Pancreas (tissue), 10 donors: ENCODE data around the gene ENPP3. TPM values are rescaled to one million over a fixed set of nuclear protein-coding genes. Genes with fewer than 3 reads are reported as not detected.
"Not testable (repeated sequence)": the region's sequence is repeated elsewhere in the genome, so short reads cannot be mapped to it uniquely, and the experiment has no call there.

ENCODE experiments used
- ATAC-seq, 4 donors: fragments of 200-7000 bp; cut with Tn5 transposase; one replicate each; pipeline versions ENCODE4 v1.8.0 to v1.9.1; 2020; ENCODE audit warnings: mild to moderate bottlenecking in 4 of 4, moderate library complexity in 4 of 4
- DNase-seq, 6 donors: peaks; one replicate each; pipeline ENCODE4 v3.0.0-alpha.2; 2020
- FAIRE-seq: peaks from 2 replicates; lab custom pipeline; 2012; peaks lifted over from hg19 to GRCh38; lab: Jason Lieb, UNC
- H3K27ac ChIP-seq, 4 donors: fragments of 200-600 bp; sonication (generic); 1 replicate in 3 of 4; 2 replicates in 1 of 4; pipeline versions ENCODE4 v1.5.0 to v1.8.0; 2020
- H3K27me3 ChIP-seq, 4 donors: fragments of 200-600 bp; one replicate each; pipeline ENCODE4 v1.8.0; 2021
- H3K36me3 ChIP-seq, 3 donors: fragments of 200-600 bp; sonication (generic) in 1 of 3; one replicate each; pipeline versions ENCODE4 v1.5.0 to v1.8.0; 2020 to 2021
- H3K4me1 ChIP-seq, 3 donors: fragments of 200-600 bp; one replicate each; pipeline ENCODE4 v1.8.0; 2021
- H3K4me3 ChIP-seq, 4 donors: fragments of 200-600 bp; sonication (generic) in 2 of 4; one replicate each; pipeline versions ENCODE4 v1.5.0 to v1.8.0; 2020 to 2021
- H3K9me3 ChIP-seq, 4 donors: fragments of 200-600 bp; one replicate each; pipeline ENCODE4 v1.8.0; 2021
- WGBS, 2 donors: extraction: QIAGEN DNeasy Blood & Tissue Kit; methylation state at CpG; one replicate each; pipeline ENCODE4 v1.1.7; 2013; 5-methylcytosine and 5-hydroxymethylcytosine counted together
- intact Hi-C, 3 donors: fragments of 100-400 bp; cut with DNase I; formaldehyde crosslinking; loops; one replicate each; pipeline versions ENCODE4 v1.11.1 to v1.14.2; 2022
- polyA plus RNA-seq, 2 donors: library from polyadenylated mRNA; stranded (reverse); fragments of 200-250 nt; gene quantifications; one replicate each; pipeline ENCODE4 v1.2.3, GENCODE V29; 2013
- total RNA-seq, 6 donors: library from RNA; stranded (reverse); fragmentation: NEBNext Ultra II Directional in 4 of 6; extraction: Animal tissue kit (Norgen Biotek cat#: 25700) in 4 of 6; gene quantifications; one replicate each; pipeline versions ENCODE4 v1.2.1 to v1.2.4, GENCODE V29; 2021 to 2023
- TF ChIP-seq, protein P1 (sequence below), 4 donors: fragments of 200-600 bp; sonication (generic) in 3 of 4; IDR thresholded peaks; one replicate each; pipeline versions ENCODE4 v1.5.0 to v1.8.0; 2021; ENCODE audit warnings: antibody characterized with exemption in 4 of 4
- donor health status: healthy with polysubstance abuse.
- donor health status: DM: no; HTN: no; CAD: no; lungs with moderate emphysema.
- donor health status: DM: no; HTN: no; CAD: no.
- donor health status: control.
- donor health status: control.
- donor health status: Bipolar disorder and iron deficiency.
- donor health status: DM: yes; HTN: yes; CAD: no.
- donor health status: DM: no; HTN: no; CAD: no.
- donor health status: DM: no; HTN: no; CAD: no.
- donor health status: DM: yes; HTN: yes; CAD: no.

The ENPP3 gene
- total and polyA plus RNA-seq, 8 donors: 0.07 to 0.38 (median 0.13) TPM; not detected in 3

- no peaks in the 10 kb centered on the region for H3K4me1 ChIP-seq
- DNase-seq: no peak
- ATAC-seq: no peak
- no peaks in the 10 kb centered on the region for H3K9me3 ChIP-seq
- TF ChIP-seq, protein P1, sequence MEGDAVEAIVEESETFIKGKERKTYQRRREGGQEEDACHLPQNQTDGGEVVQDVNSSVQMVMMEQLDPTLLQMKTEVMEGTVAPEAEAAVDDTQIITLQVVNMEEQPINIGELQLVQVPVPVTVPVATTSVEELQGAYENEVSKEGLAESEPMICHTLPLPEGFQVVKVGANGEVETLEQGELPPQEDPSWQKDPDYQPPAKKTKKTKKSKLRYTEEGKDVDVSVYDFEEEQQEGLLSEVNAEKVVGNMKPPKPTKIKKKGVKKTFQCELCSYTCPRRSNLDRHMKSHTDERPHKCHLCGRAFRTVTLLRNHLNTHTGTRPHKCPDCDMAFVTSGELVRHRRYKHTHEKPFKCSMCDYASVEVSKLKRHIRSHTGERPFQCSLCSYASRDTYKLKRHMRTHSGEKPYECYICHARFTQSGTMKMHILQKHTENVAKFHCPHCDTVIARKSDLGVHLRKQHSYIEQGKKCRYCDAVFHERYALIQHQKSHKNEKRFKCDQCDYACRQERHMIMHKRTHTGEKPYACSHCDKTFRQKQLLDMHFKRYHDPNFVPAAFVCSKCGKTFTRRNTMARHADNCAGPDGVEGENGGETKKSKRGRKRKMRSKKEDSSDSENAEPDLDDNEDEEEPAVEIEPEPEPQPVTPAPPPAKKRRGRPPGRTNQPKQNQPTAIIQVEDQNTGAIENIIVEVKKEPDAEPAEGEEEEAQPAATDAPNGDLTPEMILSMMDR (IDR thresholded peaks at IDR 0.05): no peak
- FAIRE-seq: no peak
- no peaks in the 10 kb centered on the region for H3K27me3 ChIP-seq
- intact Hi-C loops: no loop called here
- 95 to 96% methylated on average over 7 of the region's 7 CpGs for WGBS, 2 donors
- H3K27ac ChIP-seq: no peak overlapping the region
- H3K4me3 ChIP-seq: no peak overlapping the region
- H3K36me3 ChIP-seq: no peaks in the 10 kb centered on the region
These were observed 111.9 kb downstream of the ENPP3 start for GRCh38 chr6:131749023-131749422.

DNA sequence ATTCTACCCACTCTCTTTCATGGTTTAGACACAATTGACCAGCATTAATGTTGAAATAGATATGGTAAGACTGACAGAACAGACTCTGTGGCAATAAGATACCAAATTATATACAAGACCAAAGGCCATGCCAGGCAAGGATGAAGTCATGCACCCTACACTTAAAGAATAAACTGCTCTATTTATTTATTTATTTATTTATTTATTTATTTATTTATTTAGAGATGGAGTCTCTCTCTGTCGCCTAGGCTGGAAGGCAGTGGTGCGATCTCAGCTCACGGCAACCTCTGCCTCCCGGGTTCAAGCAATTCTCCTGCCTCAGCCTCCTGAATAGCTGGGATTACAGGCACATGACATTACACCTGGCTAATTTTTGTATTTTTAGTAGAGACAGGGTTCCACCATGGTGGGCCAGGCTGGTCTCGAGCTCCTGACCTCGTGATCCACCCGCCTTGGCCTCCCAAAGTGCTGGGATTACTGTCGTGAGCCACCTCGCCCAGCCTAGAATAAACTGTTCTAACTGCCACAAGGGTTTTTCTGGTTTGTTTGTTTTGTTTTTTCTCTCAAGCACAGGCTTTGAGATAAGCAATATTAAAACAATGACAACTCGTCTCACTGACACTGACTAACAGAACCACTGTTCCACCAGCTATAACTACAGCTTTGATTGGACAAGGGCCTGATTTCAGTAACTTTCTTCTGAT is 114.1 kb downstream of the ENPP3 start:
- H3K9me3 ChIP-seq, H3K27me3 ChIP-seq, FAIRE-seq, H3K4me3 ChIP-seq, DNase-seq, intact Hi-C loops, H3K4me1 ChIP-seq, H3K36me3 ChIP-seq, ATAC-seq, H3K27ac ChIP-seq: not testable (repeated sequence)
- 74 to 81% methylated on average over 10 of the region's 10 CpGs for WGBS, 2 donors

DNA sequence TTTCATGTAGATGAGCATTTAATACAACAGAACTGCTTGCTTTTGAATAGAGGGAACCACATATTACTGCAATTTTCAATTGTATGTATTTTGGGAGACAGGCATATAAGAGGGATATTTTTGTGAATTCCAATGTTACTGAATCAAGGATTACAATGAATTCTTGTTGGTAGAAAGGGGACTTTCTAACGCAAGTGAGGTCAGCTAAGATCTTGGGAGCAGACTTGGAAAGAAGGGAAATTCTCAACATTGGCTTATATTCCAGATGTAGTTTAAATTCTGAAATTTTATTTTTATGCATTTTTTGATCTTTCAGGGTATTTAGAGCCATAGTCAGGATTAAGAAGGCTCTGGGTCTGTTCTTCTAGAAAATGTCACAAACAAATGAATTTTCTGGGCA is 117.0 kb downstream of the ENPP3 start:
- intact Hi-C loops: no loop called here
- TF ChIP-seq, protein P1 (IDR thresholded peaks at IDR 0.05): no peak
- 84 to 91% methylated on average over 1 of the region's 1 CpG for WGBS, 2 donors
- no peak for FAIRE-seq
- no peak overlapping the region for H3K27ac ChIP-seq
- no peaks in the 10 kb centered on the region for H3K27me3 ChIP-seq
- no peaks in the 10 kb centered on the region for H3K36me3 ChIP-seq
- no peak overlapping the region for H3K4me3 ChIP-seq
- no peaks in the 10 kb centered on the region for H3K4me1 ChIP-seq
- DNase-seq: no peak
- no peak for ATAC-seq
- no peaks in the 10 kb centered on the region for H3K9me3 ChIP-seq

DNA sequence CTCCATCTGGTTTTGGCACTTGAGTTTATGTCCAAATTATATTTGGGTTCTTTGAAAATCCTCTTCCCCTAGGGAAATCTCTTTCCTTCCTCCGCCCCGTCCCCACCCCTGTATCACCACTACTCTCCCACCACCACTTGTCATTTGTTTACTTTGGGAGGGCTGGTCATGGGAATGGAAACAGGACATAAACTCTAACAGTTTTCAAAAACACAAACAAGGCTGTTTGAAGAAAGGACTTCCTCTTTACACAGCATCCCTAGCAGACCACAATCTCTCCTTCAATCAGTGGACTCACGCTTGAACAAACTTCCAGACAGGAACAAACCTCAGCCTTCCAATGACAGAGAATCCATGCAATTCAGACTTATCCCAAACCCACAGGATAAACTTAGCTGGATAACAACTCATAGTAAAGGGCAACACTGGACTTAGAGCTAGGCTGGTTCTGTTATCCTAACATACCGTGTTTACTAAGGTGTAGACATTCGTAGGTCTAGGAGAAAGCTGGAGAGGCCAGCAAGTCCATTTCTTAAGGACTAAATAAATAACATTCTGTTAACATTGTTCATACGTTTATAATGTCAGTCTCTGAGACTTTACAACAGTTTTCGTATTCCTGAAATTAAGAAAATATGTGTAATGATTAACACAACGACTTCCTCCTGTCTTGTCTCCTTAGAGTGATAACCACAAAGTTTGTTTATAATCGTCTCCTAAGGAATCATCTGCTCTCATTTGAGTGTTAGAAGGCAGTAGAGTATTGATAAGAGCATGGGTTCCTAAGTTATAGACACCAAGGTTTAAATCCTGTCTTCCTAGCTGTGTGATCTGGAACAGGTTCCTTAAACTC is 117.8 kb downstream of the ENPP3 start:
- no peak overlapping the region for H3K4me3 ChIP-seq
- ATAC-seq: no peak

DNA sequence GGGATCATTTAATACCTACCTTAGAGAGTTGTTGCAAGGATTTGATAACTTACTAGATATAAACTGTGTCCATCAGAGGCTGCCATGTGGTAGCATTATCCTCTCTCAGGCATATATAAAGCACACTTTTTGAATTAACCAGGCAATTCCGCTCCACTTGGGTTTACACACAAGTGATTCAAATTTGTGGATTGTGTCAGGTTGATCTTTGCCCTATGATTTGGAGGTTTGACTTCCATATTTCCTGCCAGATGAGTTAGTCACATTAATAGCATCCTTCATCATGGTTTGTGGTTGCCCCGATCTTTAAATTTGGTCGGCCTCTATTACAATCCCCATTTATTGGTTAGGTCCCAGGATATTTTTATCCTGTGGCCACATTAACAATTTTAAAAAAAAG is 118.5 kb downstream of the ENPP3 start:
- no peak for DNase-seq
- Histone ChIP-seq H3K4me1 (no peaks in the 10 kb centered on the region), H3K27me3 (no peaks in the 10 kb centered on the region), H3K27ac (no peak overlapping the region), H3K36me3 (no peaks in the 10 kb centered on the region), H3K9me3 (no peaks in the 10 kb centered on the region), H3K4me3 (no peak overlapping the region)
- intact Hi-C loops: no loop called here
- FAIRE-seq: no peak
- WGBS, 2 donors: 92 to 94% methylated on average over 3 of the region's 3 CpGs
- TF ChIP-seq, protein P1 (IDR thresholded peaks at IDR 0.05): no peak
- ATAC-seq: no peak

More for the DNA sequence above, 117.8 kb downstream of the ENPP3 start:
- no peak overlapping the region for H3K27ac ChIP-seq
- no peaks in the 10 kb centered on the region for H3K9me3 ChIP-seq
- no peak for DNase-seq
- 59 to 61% methylated on average over 9 of the region's 9 CpGs for WGBS, 2 donors
- H3K4me1 ChIP-seq: no peaks in the 10 kb centered on the region
- FAIRE-seq: no peak
- intact Hi-C loops: no loop called here
- no peaks in the 10 kb centered on the region for H3K36me3 ChIP-seq
- no peaks in the 10 kb centered on the region for H3K27me3 ChIP-seq
- TF ChIP-seq, protein P1 (IDR thresholded peaks at IDR 0.05): no peak
